H9 (cell line): ENCODE data around the gene MTRR. TPM values are rescaled to one million over a fixed set of nuclear protein-coding genes. Genes with fewer than 3 reads are reported as not detected.

Experiments
- DNase-seq: peaks from one replicate; pipeline ENCODE4 v3.0.0-alpha.2; 2017
- H2AFZ ChIP-seq: one replicate; pipeline ENCODE4 v1.6.1; 2013; ENCODE audit warnings: mild to moderate bottlenecking, low read length, control low read depth, moderate library complexity
- H2AK5ac ChIP-seq: 2 replicates; pipeline ENCODE4 v1.6.1; 2013; ENCODE audit warnings: low read length, control low read depth, mixed read lengths; ENCODE audit not compliant: insufficient read length
- H2BK120ac ChIP-seq: one replicate; pipeline ENCODE4 v1.6.1; 2013; ENCODE audit warnings: low read depth, mild to moderate bottlenecking, low read length, control low read depth, inconsistent platforms; ENCODE audit not compliant: poor library complexity, severe bottlenecking
- H2BK12ac ChIP-seq: 2 replicates; pipeline ENCODE4 v1.6.1; 2013; ENCODE audit warnings: low read length, control low read depth, mixed read lengths, low read depth; ENCODE audit not compliant: insufficient read length
- H2BK15ac ChIP-seq: 2 replicates; pipeline ENCODE4 v1.6.1; 2013; ENCODE audit warnings: low read depth, low read length, control low read depth
- H2BK20ac ChIP-seq: one replicate; pipeline ENCODE4 v1.6.1; 2013; ENCODE audit warnings: low read depth, mild to moderate bottlenecking, low read length, control low read depth, inconsistent platforms; ENCODE audit not compliant: poor library complexity, severe bottlenecking
- H2BK5ac ChIP-seq: 2 replicates; pipeline ENCODE4 v1.6.1; 2013; ENCODE audit warnings: low read length, control low read depth, mixed read lengths; ENCODE audit not compliant: insufficient read length
- H3K14ac ChIP-seq: 2 replicates; pipeline ENCODE4 v1.6.1; 2013; ENCODE audit warnings: low read length, control low read depth; ENCODE audit not compliant: insufficient read depth
- H3K18ac ChIP-seq: 2 replicates; pipeline ENCODE4 v1.6.1; 2013; ENCODE audit warnings: low read depth, mild to moderate bottlenecking, mixed read lengths, low read length, control low read depth; ENCODE audit not compliant: insufficient read length
- H3K23ac ChIP-seq: 2 replicates; pipeline ENCODE4 v1.6.1; 2013; ENCODE audit warnings: low read length, control low read depth, mixed read lengths, low read depth; ENCODE audit not compliant: insufficient read length
- H3K23me2 ChIP-seq: 2 replicates; pipeline ENCODE4 v1.6.1; 2013; ENCODE audit warnings: low read depth, mild to moderate bottlenecking, mixed read lengths, low read length, control low read depth; ENCODE audit not compliant: insufficient read length, poor library complexity, severe bottlenecking
- H3K27ac ChIP-seq: 2 replicates; pipeline ENCODE4 v1.5.1; 2013; ENCODE audit warnings: low read length, control low read depth, mixed read lengths, low read depth; ENCODE audit not compliant: insufficient read length
- H3K27me3 ChIP-seq: 2 replicates; pipeline ENCODE4 v1.6.1; 2013; ENCODE audit warnings: low read length, control low read depth, inconsistent platforms; ENCODE audit not compliant: insufficient read depth
- H3K4ac ChIP-seq: 2 replicates; pipeline ENCODE4 v1.6.1; 2013; ENCODE audit warnings: low read depth, mild to moderate bottlenecking, control low read depth, inconsistent platforms, low read length, moderate library complexity
- H3K4me1 ChIP-seq: 2 replicates; pipeline ENCODE4 v1.6.1; 2013; ENCODE audit warnings: low read length, control low read depth, inconsistent platforms; ENCODE audit not compliant: insufficient read depth
- H3K4me2 ChIP-seq: 2 replicates; pipeline ENCODE4 v1.6.1; 2013; ENCODE audit warnings: low read length, control low read depth, mixed read lengths; ENCODE audit not compliant: insufficient read length, insufficient read depth
- H3K56ac ChIP-seq: 2 replicates; pipeline ENCODE4 v1.6.1; 2013; ENCODE audit warnings: low read depth, mild to moderate bottlenecking, mixed read lengths, low read length, control low read depth; ENCODE audit not compliant: insufficient read length
- H3K79me1 ChIP-seq: 2 replicates; pipeline ENCODE4 v1.6.1; 2013; ENCODE audit warnings: low read depth, mild to moderate bottlenecking, moderate library complexity, low read length, control low read depth, inconsistent platforms; ENCODE audit not compliant: insufficient read depth, poor library complexity, severe bottlenecking
- H3K79me2 ChIP-seq: 2 replicates; pipeline ENCODE4 v1.6.1; 2013; ENCODE audit warnings: low read length, control low read depth, inconsistent platforms; ENCODE audit not compliant: insufficient read depth
- H3K9ac ChIP-seq: 2 replicates; pipeline ENCODE4 v1.6.1; 2013; ENCODE audit warnings: low read length, control low read depth, mixed read lengths; ENCODE audit not compliant: insufficient read length; ENCODE audit errors: extremely low read depth
- H3K9me3 ChIP-seq: one replicate; pipeline ENCODE4 v1.6.1; 2013; ENCODE audit warnings: low read depth, low read length, inconsistent platforms; ENCODE audit not compliant: control insufficient read depth
- H3T11ph ChIP-seq: one replicate; pipeline ENCODE4 v1.6.1; 2013; ENCODE audit warnings: mild to moderate bottlenecking, low read length, control low read depth, inconsistent platforms
- H4K20me1 ChIP-seq: one replicate; pipeline ENCODE4 v1.6.1; 2013; ENCODE audit not compliant: control insufficient read depth, insufficient read length, insufficient read depth
- H4K5ac ChIP-seq: 2 replicates; pipeline ENCODE4 v1.6.1; 2013; ENCODE audit warnings: low read depth, mild to moderate bottlenecking, mixed read lengths, low read length, control low read depth; ENCODE audit not compliant: insufficient read length
- H4K8ac ChIP-seq: replicated peaks from 2 replicates; pipeline ENCODE4 v1.6.1; 2013; ENCODE audit warnings: low read length, control low read depth, mixed read lengths, low read depth; ENCODE audit not compliant: insufficient read length
- H4K91ac ChIP-seq: 2 replicates; pipeline ENCODE4 v1.6.1; 2013; ENCODE audit warnings: low read depth, mild to moderate bottlenecking, moderate library complexity, mixed read lengths, low read length, control low read depth; ENCODE audit not compliant: insufficient read length
- H3K27ac Mint-ChIP-seq, 3 experiments: 2 replicates in 2 of 3; 3 replicates in 1 of 3; pipeline ENCODE4 v1.8.0; 2020 to 2021; ENCODE audit warnings: mixed read lengths in 3 of 3, mild to moderate bottlenecking in 1 of 3, moderate library complexity in 1 of 3
- H3K27me3 Mint-ChIP-seq: 2 replicates; pipeline ENCODE4 v1.8.0; 2021; ENCODE audit warnings: low read depth, mild to moderate bottlenecking, moderate library complexity, mixed read lengths
- H3K36me3 Mint-ChIP-seq, 3 experiments: 2 replicates in 2 of 3; 3 replicates in 1 of 3; pipeline ENCODE4 v1.8.0; 2020 to 2021; ENCODE audit warnings: low read depth in 3 of 3, mixed read lengths in 3 of 3; ENCODE audit not compliant: insufficient read depth in 1 of 3
- H3K4me1 Mint-ChIP-seq, 2 experiments: 2 replicates each; pipeline ENCODE4 v1.8.0; 2020; ENCODE audit warnings: mixed read lengths in 2 of 2
- H3K4me3 Mint-ChIP-seq, 2 experiments: 2 replicates in 1 of 2; 3 replicates in 1 of 2; pipeline ENCODE4 v1.8.0; 2020 to 2021; ENCODE audit warnings: mild to moderate bottlenecking in 2 of 2, mixed read lengths in 2 of 2, moderate library complexity in 1 of 2
- H3K9me3 Mint-ChIP-seq, 2 experiments: 2 replicates in 1 of 2; 3 replicates in 1 of 2; pipeline ENCODE4 v1.8.0; 2020; ENCODE audit warnings: mild to moderate bottlenecking in 2 of 2, mixed read lengths in 2 of 2, moderate library complexity in 1 of 2
- WGBS: extraction: QIAGEN DNeasy Blood & Tissue Kit; methylation state at CpG from one replicate; pipeline ENCODE4 v1.1.7; 2013; ENCODE audit warnings: missing lambda C conversion rate, low lambda C conversion rate, mixed read lengths; ENCODE audit not compliant: insufficient read length; ENCODE audit errors: extremely low coverage; 5-methylcytosine and 5-hydroxymethylcytosine counted together
- total RNA-seq: library from RNA; stranded (reverse); gene quantifications from 2 replicates; pipeline ENCODE4 v1.2.1, GENCODE V29; 2021
- TF ChIP-seq, protein P1 (sequence below): fragments of 200-600 bp; sonication (generic); conservative IDR thresholded peaks from 3 replicates; pipeline ENCODE4 v1.8.0; 2021; ENCODE audit warnings: antibody characterized with exemption, mild to moderate bottlenecking

The MTRR gene
- total RNA-seq, 1 experiment from 2014 or later: 66.0 TPM

DNA sequence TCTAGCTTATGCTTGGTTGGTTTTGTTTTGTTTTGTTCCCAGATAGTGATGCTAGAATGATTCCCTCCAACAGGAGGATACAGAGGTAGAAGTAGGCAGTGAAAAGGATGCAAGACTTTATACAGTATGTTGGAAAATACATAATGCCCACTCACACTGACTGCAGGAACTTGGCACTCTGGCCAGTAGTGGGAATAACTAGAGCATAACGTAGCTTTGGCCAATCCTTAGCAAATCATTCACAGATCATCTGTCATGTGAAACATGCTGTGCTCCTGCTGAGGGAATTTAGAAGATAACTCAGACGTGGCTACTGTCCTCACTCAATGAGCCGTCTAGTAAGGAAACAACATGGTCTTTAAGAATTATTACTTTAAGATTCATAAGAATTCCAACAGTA is 31.5 kb upstream of the MTRR start:
- no CpG with 5 or more reads among the region's 3 CpGs for WGBS
- TF ChIP-seq, protein P1, sequence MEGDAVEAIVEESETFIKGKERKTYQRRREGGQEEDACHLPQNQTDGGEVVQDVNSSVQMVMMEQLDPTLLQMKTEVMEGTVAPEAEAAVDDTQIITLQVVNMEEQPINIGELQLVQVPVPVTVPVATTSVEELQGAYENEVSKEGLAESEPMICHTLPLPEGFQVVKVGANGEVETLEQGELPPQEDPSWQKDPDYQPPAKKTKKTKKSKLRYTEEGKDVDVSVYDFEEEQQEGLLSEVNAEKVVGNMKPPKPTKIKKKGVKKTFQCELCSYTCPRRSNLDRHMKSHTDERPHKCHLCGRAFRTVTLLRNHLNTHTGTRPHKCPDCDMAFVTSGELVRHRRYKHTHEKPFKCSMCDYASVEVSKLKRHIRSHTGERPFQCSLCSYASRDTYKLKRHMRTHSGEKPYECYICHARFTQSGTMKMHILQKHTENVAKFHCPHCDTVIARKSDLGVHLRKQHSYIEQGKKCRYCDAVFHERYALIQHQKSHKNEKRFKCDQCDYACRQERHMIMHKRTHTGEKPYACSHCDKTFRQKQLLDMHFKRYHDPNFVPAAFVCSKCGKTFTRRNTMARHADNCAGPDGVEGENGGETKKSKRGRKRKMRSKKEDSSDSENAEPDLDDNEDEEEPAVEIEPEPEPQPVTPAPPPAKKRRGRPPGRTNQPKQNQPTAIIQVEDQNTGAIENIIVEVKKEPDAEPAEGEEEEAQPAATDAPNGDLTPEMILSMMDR: no peak
- H3K4me3 Mint-ChIP-seq: no peak overlapping the region

More for the DNA sequence above, 31.5 kb upstream of the MTRR start:
- Histone ChIP-seq H3K23ac (no peak overlapping the region), H3K4me2 (no peak overlapping the region), H3K18ac (no peak overlapping the region), H3K4me1 (no peaks in the 10 kb centered on the region), H3K56ac (no peak overlapping the region), H4K8ac (no peak overlapping the region), H3K27me3 (no peaks in the 10 kb centered on the region), H2BK15ac (no peak overlapping the region), H2AK5ac (no peak overlapping the region), H3K4ac (no peak overlapping the region), H4K20me1 (no peaks in the 10 kb centered on the region), H3K79me1 (no peaks in the 10 kb centered on the region), H3K27ac (no peak overlapping the region), H3T11ph (no peak overlapping the region), H2BK12ac (no peak overlapping the region), H2BK5ac (no peak overlapping the region), H2BK120ac (no peak overlapping the region), H3K23me2 (no peaks in the 10 kb centered on the region), H3K9me3 (no peaks in the 10 kb centered on the region), H2AFZ (no peak overlapping the region), H3K9ac (no peak overlapping the region), H3K14ac (no peak overlapping the region), H4K5ac (no peak overlapping the region), H3K79me2 (no peaks in the 10 kb centered on the region), H4K91ac (no peak overlapping the region), H2BK20ac (no peak overlapping the region)
- Mint-ChIP-seq H3K27ac (peak overlapping the region in 1 of 3 experiments; percentile 51; a peak in 1 of 7 replicates), H3K27me3 (no peaks in the 10 kb centered on the region; the same call in none of the 2 replicates), H3K4me1 (no peaks in the 10 kb centered on the region), H3K9me3 (peaks cover 0 to 6% of the 10 kb centered on the region in 2 experiments; a peak in 1 of 5 replicates), H3K36me3 (peaks cover 0 to 8% (median 0%) of the 10 kb centered on the region in 3 experiments; a peak in 1 of 7 replicates)
- DNase-seq: no peak
